ENCODE results near the gene KRTAP2-2.
"Not testable (repeated sequence)": the region's sequence is repeated elsewhere in the genome, so short reads cannot be mapped to it uniquely, and the experiment has no call there.

Gene KRTAP2-2

DNA sequence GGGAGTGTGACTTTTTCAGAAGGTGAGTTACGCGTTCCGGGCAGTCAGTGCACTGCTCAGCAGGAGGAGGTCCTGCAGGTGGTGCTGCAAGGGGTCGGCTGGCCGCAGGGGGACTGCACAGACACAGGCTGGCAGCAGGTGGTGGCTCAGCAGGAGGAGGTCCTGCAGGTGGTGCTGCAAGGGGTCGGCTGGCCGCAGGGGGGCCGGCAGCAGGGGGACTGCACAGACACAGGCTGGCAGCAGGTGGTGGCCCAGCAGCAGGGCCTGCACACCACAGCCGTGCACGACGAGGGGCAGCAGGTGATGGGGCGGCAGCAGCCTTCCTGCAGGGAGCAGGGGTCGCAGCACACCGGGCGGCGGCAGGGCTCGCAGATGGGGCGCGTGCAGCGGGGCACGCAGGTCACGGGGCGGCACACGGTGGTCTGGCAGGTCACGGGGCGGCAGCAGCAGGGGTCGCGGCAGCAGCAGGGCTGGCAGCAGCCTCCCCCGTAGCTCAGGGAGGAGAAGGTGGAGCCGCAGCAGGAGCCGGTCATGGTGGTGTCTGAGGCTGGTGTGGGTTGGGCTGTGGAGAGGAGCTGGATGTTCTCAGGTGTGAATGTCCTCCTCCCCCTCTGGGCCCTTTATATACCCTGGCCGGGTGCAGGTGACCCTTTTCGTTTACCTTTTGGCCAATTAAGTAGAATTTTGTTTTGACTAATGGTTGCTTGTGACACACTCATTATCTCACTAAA lies 8.1 kb downstream of the KRTAP2-2 start, which contains the start of gene KRTAP2-1:
KRTAP2-1 (minus strand) TSS at position 582 of the 731 bp plus-strand sequence; CDS start at position 533, 49 bp downstream.
- H3K36me3 ChIP-seq (ENCODE audit: control insufficient read depth in 2 of 2, insufficient read depth in 2 of 2, low read length in 2 of 2); H3K4me3 ChIP-seq (ENCODE audit: low read length in 2 of 2); H3K27ac ChIP-seq (ENCODE audit: low read length); H3K9me3 ChIP-seq (ENCODE audit: control insufficient read depth in 2 of 2, low read length in 2 of 2); H3K27me3 ChIP-seq (ENCODE audit: control insufficient read depth in 1 of 2, insufficient read depth in 2 of 2, low read length in 2 of 2); H3K9ac ChIP-seq (ENCODE audit: low read length in 2 of 2); H3K4me1 ChIP-seq (ENCODE audit: control insufficient read depth, insufficient read depth, low read length): not testable (repeated sequence)

DNA sequence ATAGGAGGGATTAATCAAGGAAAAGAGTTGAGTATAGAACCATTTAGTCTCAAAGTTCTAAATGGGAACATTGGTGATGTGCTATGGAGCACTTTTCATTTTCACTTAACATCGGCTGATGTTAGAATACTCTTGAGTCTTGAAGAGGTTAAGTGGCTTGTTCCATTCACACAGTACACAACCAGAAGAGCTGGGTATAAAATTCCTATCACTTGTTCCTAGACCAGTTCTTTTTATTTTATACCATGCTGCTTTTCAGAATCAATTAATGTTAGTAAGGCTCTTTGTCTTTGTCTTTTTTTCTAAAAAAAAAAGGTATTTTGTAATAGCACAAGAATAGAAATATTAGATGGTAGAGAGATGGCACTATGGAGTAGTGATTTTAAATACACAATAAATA lies 12.1 kb downstream of the KRTAP2-2 start:
- H3K27ac ChIP-seq (ENCODE audit: low read length), result no peak overlapping the region
- no peaks in the 10 kb centered on the region for H3K9me3 ChIP-seq (ENCODE audit: control insufficient read depth in 2 of 2, low read length in 2 of 2)
- H3K36me3 ChIP-seq (ENCODE audit: control insufficient read depth in 2 of 2, insufficient read depth in 2 of 2, low read length in 2 of 2), result no peaks in the 10 kb centered on the region
- peaks cover 0 to 2% of the 10 kb centered on the region in 2 donors for H3K27me3 ChIP-seq (ENCODE audit: control insufficient read depth in 1 of 2, insufficient read depth in 2 of 2, low read length in 2 of 2)
- H3K4me3 ChIP-seq (ENCODE audit: low read length in 2 of 2), result no peak overlapping the region
- H3K9ac ChIP-seq (ENCODE audit: low read length in 2 of 2), result no peak overlapping the region
- H3K4me1 ChIP-seq (ENCODE audit: control insufficient read depth, insufficient read depth, low read length), result no peaks in the 10 kb centered on the region

DNA sequence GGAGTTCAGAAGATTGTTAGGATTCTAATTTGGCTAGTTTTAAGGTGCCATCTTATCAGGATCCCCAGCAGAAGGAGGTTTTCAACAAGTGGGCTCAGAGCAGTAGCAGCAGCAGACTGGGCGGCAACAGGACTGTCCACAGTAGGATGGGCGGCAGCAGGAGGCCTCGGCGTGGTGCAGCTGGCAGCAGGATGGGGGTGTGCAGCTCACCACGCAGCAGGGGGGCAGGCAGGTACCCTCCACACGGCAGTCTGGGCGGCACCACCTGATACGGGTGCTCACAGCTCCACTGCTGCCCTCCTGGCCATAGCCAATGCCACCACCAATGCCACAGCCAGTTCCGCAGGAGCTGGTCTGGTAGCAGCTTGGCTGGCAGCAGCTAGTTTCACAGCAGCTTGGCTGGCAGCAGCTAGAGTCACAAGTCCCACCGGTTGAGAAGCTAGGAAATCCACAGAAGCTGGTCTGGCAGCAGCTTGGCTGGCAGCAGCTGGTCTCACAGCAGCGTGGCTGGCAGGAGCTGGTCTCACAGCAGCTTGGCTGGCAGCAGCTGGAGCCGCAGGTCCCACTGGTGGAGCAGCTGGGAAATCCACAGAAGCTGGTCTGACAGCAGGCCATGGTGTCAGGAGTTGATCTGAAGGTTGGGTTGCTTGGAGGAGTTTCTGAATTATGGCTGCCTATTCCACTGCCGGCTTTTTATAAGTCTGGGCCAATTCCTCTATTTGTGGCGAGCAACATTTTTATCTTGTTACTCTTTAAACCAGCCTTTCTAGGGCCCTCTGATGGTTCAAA lies 14.1 kb downstream of the KRTAP2-2 start, which contains the start of gene KRTAP1-1:
KRTAP1-1 (minus strand) TSS at position 668 of the 789 bp plus-strand sequence; CDS start at position 615, 53 bp downstream.
- not testable (repeated sequence) for H3K4me1 ChIP-seq (ENCODE audit: control insufficient read depth, insufficient read depth, low read length); H3K27ac ChIP-seq (ENCODE audit: low read length); H3K27me3 ChIP-seq (ENCODE audit: control insufficient read depth in 1 of 2, insufficient read depth in 2 of 2, low read length in 2 of 2)

DNA sequence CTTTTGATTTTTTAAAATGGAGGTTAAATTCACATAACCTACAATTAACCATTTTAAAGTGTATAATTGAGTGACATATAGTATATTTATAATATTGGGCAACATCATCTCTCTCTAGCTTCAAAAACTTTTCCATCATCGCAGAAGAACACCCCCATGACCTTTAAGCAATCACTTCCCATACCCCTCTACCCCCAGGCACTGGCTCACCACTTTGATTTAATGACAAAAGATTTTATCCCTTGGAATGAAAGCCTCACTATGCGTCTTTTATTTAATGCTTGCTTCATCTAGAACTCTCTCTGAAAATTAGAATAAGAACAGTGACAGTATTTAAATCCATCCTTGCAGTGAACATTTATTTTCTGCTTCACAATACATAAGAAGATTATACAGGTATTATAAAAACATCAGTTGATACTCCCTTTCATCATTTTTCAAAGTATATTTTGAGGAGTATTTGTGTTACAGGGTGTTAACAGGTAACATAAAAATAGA lies 17.1 kb downstream of the KRTAP2-2 start:
- no peaks in the 10 kb centered on the region for H3K4me1 ChIP-seq (ENCODE audit: control insufficient read depth, insufficient read depth, low read length)
- peaks cover 0 to 2% of the 10 kb centered on the region in 2 donors for H3K27me3 ChIP-seq (ENCODE audit: control insufficient read depth in 1 of 2, insufficient read depth in 2 of 2, low read length in 2 of 2)
- no peak overlapping the region for H3K4me3 ChIP-seq (ENCODE audit: low read length in 2 of 2)
- H3K27ac ChIP-seq (ENCODE audit: low read length), result no peak overlapping the region
- no peaks in the 10 kb centered on the region for H3K9me3 ChIP-seq (ENCODE audit: control insufficient read depth in 2 of 2, low read length in 2 of 2)
- H3K9ac ChIP-seq (ENCODE audit: low read length in 2 of 2), result no peak overlapping the region
- H3K36me3 ChIP-seq (ENCODE audit: control insufficient read depth in 2 of 2, insufficient read depth in 2 of 2, low read length in 2 of 2), result no peaks in the 10 kb centered on the region

More for the DNA sequence above, 14.1 kb downstream of the KRTAP2-2 start, which contains the start of gene KRTAP1-1:
- H3K9me3 ChIP-seq (ENCODE audit: control insufficient read depth in 2 of 2, low read length in 2 of 2); H3K36me3 ChIP-seq (ENCODE audit: control insufficient read depth in 2 of 2, insufficient read depth in 2 of 2, low read length in 2 of 2); H3K9ac ChIP-seq (ENCODE audit: low read length in 2 of 2); H3K4me3 ChIP-seq (ENCODE audit: low read length in 2 of 2): not testable (repeated sequence)

DNA sequence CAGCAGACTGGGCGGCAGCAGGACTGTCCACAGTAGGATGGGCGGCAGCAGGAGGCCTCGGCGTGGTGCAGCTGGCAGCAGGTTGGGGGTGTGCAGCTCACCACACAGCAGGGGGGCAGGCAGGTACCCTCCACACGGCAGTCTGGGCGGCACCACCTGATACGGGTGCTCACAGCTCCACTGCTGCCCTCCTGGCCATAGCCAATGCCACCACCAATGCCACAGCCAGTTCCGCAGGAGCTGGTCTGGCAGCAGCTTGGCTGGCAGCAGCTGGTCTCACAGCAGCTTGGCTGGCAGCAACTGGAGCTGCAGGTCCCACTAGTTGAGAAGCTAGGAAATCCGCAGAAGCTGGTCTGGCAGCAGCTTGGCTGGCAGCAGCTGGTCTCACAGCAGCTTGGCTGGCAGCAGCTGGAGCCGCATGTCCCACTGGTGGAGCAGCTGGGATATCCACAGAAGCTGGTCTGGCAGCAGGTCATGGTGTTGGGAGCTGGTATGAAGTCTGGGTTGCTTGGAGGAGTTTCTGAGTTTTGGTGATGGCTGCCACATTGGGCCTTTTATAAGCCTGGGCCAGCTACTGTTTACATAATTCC lies 20.6 kb downstream of the KRTAP2-2 start, which contains the start of gene KRTAP1-3:
KRTAP1-3 (minus strand) TSS at position 529 of the 590 bp plus-strand sequence; CDS start at position 476, 53 bp downstream.
- H3K36me3 ChIP-seq (ENCODE audit: control insufficient read depth in 2 of 2, insufficient read depth in 2 of 2, low read length in 2 of 2); H3K4me3 ChIP-seq (ENCODE audit: low read length in 2 of 2); H3K27me3 ChIP-seq (ENCODE audit: control insufficient read depth in 1 of 2, insufficient read depth in 2 of 2, low read length in 2 of 2); H3K4me1 ChIP-seq (ENCODE audit: control insufficient read depth, insufficient read depth, low read length); H3K27ac ChIP-seq (ENCODE audit: low read length); H3K9ac ChIP-seq (ENCODE audit: low read length in 2 of 2); H3K9me3 ChIP-seq (ENCODE audit: control insufficient read depth in 2 of 2, low read length in 2 of 2): not testable (repeated sequence)

DNA sequence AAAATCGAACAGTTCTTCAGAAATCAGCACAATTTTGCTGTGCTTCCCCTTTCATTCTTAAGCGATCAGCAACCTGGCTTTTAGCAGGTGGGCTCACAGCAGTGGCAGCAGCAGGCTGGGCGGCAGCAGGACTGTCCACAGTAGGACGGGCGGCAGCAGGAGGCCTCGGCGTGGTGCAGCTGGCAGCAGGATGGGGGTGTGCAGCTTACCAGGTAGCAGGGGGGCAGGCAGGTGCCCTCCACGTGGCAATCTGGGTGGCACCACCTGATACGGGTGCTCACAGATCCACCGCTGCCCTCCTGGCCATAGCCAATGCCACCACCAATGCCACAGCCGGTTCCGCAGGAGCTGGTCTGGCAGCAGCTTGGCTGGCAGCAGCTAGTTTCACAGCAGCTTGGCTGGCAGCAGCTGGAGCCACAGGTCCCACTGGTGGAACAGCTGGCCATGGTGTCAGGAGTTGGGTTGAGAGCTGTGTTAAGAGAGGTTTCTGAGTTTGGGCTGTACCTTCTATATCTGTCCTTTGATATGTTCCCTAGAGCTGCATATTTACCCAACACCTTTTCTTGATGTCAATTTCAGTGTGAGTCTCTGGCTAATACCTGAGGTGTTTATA lies 25.3 kb downstream of the KRTAP2-2 start, which contains the start of gene KRTAP1-4:
KRTAP1-4 (minus strand) TSS at position 563 of the 613 bp plus-strand sequence; CDS start at position 446, 117 bp downstream.
- no peaks in the 10 kb centered on the region for H3K36me3 ChIP-seq (ENCODE audit: control insufficient read depth in 2 of 2, insufficient read depth in 2 of 2, low read length in 2 of 2)
- H3K27ac ChIP-seq (ENCODE audit: low read length), result no peak within 1 kb of the TSS
- no peak within 1 kb of the TSS for H3K4me3 ChIP-seq (ENCODE audit: low read length in 2 of 2)
- H3K9ac ChIP-seq (ENCODE audit: low read length in 2 of 2), result no peak within 1 kb of the TSS
- H3K27me3 ChIP-seq (ENCODE audit: control insufficient read depth in 1 of 2, insufficient read depth in 2 of 2, low read length in 2 of 2), result peaks cover 0 to 2% of the 10 kb centered on the region in 2 donors
- no peaks in the 10 kb centered on the region for H3K9me3 ChIP-seq (ENCODE audit: control insufficient read depth in 2 of 2, low read length in 2 of 2)
- no peaks in the 10 kb centered on the region for H3K4me1 ChIP-seq (ENCODE audit: control insufficient read depth, insufficient read depth, low read length)

DNA sequence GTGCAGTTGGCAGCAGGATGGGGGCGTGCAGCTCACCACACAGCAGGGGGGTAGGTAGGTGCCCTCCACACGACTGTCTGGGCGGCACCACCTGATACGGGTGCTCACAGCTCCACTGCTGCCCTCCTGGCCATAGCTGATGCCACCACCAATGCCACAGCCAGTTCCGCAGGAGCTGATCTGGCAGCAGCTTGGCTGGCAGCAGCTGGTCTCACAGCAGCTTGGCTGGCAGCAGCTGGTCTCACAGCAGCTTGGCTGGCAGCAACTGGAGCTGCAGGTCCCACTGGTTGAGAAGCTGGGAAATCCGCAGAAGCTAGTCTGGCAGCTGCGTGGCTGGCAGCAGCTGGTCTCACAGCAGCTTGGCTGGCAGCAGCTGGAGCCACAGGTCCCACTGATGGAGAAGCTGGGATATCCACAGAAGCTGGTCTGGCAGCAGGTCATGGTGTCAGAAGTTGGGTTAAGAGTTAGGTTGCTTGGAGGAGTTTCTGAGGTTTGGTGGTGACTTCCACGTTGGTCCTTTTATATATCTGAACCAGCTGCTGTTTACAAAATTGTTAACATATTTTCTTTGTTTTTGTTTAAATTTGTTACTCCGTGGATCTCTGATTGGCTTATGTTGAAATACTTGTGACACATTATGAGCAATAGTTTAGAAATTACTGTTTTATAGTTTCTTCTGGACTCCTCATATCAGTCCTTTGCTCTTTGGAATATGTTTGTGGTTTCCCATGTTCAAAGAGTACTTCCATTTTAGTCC lies 28.1 kb downstream of the KRTAP2-2 start, which contains the start of gene KRTAP1-5:
KRTAP1-5 (minus strand) TSS at position 494 of the 757 bp plus-strand sequence; CDS start at position 441, 53 bp downstream.
- no peaks in the 10 kb centered on the region for H3K27me3 ChIP-seq (ENCODE audit: control insufficient read depth in 1 of 2, insufficient read depth in 2 of 2, low read length in 2 of 2)
- no peak within 1 kb of the TSS for H3K9ac ChIP-seq (ENCODE audit: low read length in 2 of 2)

DNA sequence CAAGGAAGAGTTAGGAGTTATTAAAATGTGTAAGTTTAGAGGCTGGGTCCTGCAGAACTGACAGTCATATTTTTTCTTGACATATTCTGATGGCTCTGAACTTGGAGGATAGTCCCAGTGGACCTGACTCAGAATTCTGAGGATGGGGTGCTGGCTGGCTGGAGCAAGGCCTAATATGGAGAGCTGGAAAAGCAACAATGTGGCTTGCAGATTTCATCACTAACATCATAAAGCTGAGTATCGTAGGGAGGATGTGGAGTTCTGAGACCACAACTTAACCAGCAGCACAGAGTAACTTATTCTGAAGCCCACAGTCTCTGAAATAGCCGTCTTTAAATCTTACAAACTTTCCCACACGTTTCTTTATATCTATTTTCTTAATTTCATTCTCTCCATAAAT lies 30.3 kb downstream of the KRTAP2-2 start:
- H3K9ac ChIP-seq (ENCODE audit: low read length in 2 of 2), result no peak overlapping the region
- H3K36me3 ChIP-seq (ENCODE audit: control insufficient read depth in 2 of 2, insufficient read depth in 2 of 2, low read length in 2 of 2), result no peaks in the 10 kb centered on the region
- no peaks in the 10 kb centered on the region for H3K4me1 ChIP-seq (ENCODE audit: control insufficient read depth, insufficient read depth, low read length)
- no peak overlapping the region for H3K27ac ChIP-seq (ENCODE audit: low read length)
- H3K4me3 ChIP-seq (ENCODE audit: low read length in 2 of 2), result no peak overlapping the region
- H3K9me3 ChIP-seq (ENCODE audit: control insufficient read depth in 2 of 2, low read length in 2 of 2), result no peaks in the 10 kb centered on the region
- no peaks in the 10 kb centered on the region for H3K27me3 ChIP-seq (ENCODE audit: control insufficient read depth in 1 of 2, insufficient read depth in 2 of 2, low read length in 2 of 2)

More for the DNA sequence above, 28.1 kb downstream of the KRTAP2-2 start, which contains the start of gene KRTAP1-5:
- Histone ChIP-seq H3K4me3 (ENCODE audit: low read length in 2 of 2) (no peak within 1 kb of the TSS), H3K9me3 (ENCODE audit: control insufficient read depth in 2 of 2, low read length in 2 of 2) (no peaks in the 10 kb centered on the region), H3K4me1 (ENCODE audit: control insufficient read depth, insufficient read depth, low read length) (no peaks in the 10 kb centered on the region), H3K36me3 (ENCODE audit: control insufficient read depth in 2 of 2, insufficient read depth in 2 of 2, low read length in 2 of 2) (no peaks in the 10 kb centered on the region), H3K27ac (ENCODE audit: low read length) (no peak within 1 kb of the TSS)

DNA sequence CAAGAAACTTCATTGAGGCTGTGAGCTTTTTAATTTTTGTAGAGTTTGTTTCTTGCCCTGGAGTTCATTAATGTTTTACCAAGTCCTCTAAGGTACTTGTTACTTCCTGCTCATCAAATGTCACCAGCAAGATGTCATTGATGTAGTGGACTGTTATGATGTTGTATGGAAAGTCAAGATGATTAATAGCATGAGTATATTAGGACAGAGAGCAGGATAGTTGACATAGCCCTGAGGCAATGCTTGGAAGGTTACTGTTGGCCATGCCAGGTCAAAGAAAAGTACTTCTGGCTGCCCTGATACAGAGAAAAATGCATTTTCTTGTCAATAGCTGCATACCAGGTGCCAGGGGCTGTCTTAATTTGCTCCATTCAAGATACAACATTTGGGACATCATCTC lies 34.7 kb downstream of the KRTAP2-2 start:
- Histone ChIP-seq H3K36me3 (ENCODE audit: control insufficient read depth in 2 of 2, insufficient read depth in 2 of 2, low read length in 2 of 2) (no peaks in the 10 kb centered on the region), H3K27ac (ENCODE audit: low read length) (no peak overlapping the region), H3K4me1 (ENCODE audit: control insufficient read depth, insufficient read depth, low read length) (no peaks in the 10 kb centered on the region), H3K27me3 (ENCODE audit: control insufficient read depth in 1 of 2, insufficient read depth in 2 of 2, low read length in 2 of 2) (peaks cover 0 to 3% of the 10 kb centered on the region in 2 donors), H3K9me3 (ENCODE audit: control insufficient read depth in 2 of 2, low read length in 2 of 2) (no peaks in the 10 kb centered on the region), H3K9ac (ENCODE audit: low read length in 2 of 2) (no peak overlapping the region), H3K4me3 (ENCODE audit: low read length in 2 of 2) (no peak overlapping the region)
